ENCODE results near the gene RFX6. TPM values are rescaled to one million over a fixed set of nuclear protein-coding genes. Genes with fewer than 3 reads are reported as not detected.

RFX6 gene
- polyA plus RNA-seq, 1 experiment = not detected

GRCh38 chr6:116955773-116956172 lies 78.7 kb downstream of the RFX6 start:
- POLR2A ChIA-PET = interaction anchor here (0.6 kb wide), 1 partner anchor 29 kb away, joined by 6 read pairs; no protein-coding TSS in a partner anchor
- CTCF ChIA-PET = no interaction called here

GRCh38 chr6:116963972-116964371 lies 86.9 kb downstream of the RFX6 start:
- DNase-seq (ENCODE audit: low read depth, low spot score) = no peak
- H3K27me3 ChIP-seq (ENCODE audit: control insufficient read depth, insufficient read depth, low read length) = no peaks in the 10 kb centered on the region
- ChIA-PET CTCF (no interaction called here), POLR2A (no interaction called here)
- H3K4me3 ChIP-seq (ENCODE audit: low read depth, low read length) = no peak overlapping the region
- no peak overlapping the region for H3K27ac ChIP-seq (ENCODE audit: low read depth, low read length)
- H3K9me3 ChIP-seq (ENCODE audit: control insufficient read depth, insufficient read depth, low read length) = no peaks in the 10 kb centered on the region
- TF ChIP-seq CTCF (IDR thresholded peaks at IDR 0.05; ENCODE audit: low read depth, low read length) = no peak

More at GRCh38 chr6:116955773-116956172, 78.7 kb downstream of the RFX6 start:
- DNase-seq (ENCODE audit: low read depth, low spot score) = no peak
- no peak overlapping the region for H3K4me3 ChIP-seq (ENCODE audit: low read depth, low read length)
- no peak overlapping the region for H3K27ac ChIP-seq (ENCODE audit: low read depth, low read length)
- H3K9me3 ChIP-seq (ENCODE audit: control insufficient read depth, insufficient read depth, low read length) = no peaks in the 10 kb centered on the region
- no peaks in the 10 kb centered on the region for H3K27me3 ChIP-seq (ENCODE audit: control insufficient read depth, insufficient read depth, low read length)
- TF ChIP-seq CTCF (IDR thresholded peaks at IDR 0.05; ENCODE audit: low read depth, low read length) = no peak

- no peak overlapping the region for H3K4me3 ChIP-seq (ENCODE audit: low read depth, low read length)
- H3K27ac ChIP-seq (ENCODE audit: low read depth, low read length) = no peak overlapping the region
- DNase-seq (ENCODE audit: low read depth, low spot score) = no peak
- TF ChIP-seq CTCF (IDR thresholded peaks at IDR 0.05; ENCODE audit: low read depth, low read length) = no peak
- ChIA-PET CTCF (interaction anchor here (1.4 kb wide), 1 partner anchor 10 kb away, joined by 4 read pairs; no protein-coding TSS in a partner anchor), POLR2A (no interaction called here)
- H3K27me3 ChIP-seq (ENCODE audit: control insufficient read depth, insufficient read depth, low read length) = no peaks in the 10 kb centered on the region
- H3K9me3 ChIP-seq (ENCODE audit: control insufficient read depth, insufficient read depth, low read length) = no peaks in the 10 kb centered on the region
Measured at GRCh38 chr6:116966675-116967576, 89.9 kb downstream of the RFX6 start.

GRCh38 chr6:116969211-116969863 lies 92.3 kb downstream of the RFX6 start:
- no peaks in the 10 kb centered on the region for H3K9me3 ChIP-seq (ENCODE audit: control insufficient read depth, insufficient read depth, low read length)
- H3K27me3 ChIP-seq (ENCODE audit: control insufficient read depth, insufficient read depth, low read length) = no peaks in the 10 kb centered on the region
- peak; percentile 3 for DNase-seq (ENCODE audit: low read depth, low spot score)
- no peak overlapping the region for H3K4me3 ChIP-seq (ENCODE audit: low read depth, low read length)
- H3K27ac ChIP-seq (ENCODE audit: low read depth, low read length) = no peak overlapping the region
- ChIA-PET CTCF (interaction anchor here (0.6 to 2.4 kb wide), 12 partner anchors 8 to 191 kb away, joined by 3 to 7 read pairs (median 4); no protein-coding TSS in a partner anchor), POLR2A (no interaction called here)
- peak; percentile 81 for TF ChIP-seq CTCF (IDR thresholded peaks at IDR 0.05; ENCODE audit: low read depth, low read length)

- H3K9me3 ChIP-seq (ENCODE audit: control insufficient read depth, insufficient read depth, low read length) = no peaks in the 10 kb centered on the region
- TF ChIP-seq CTCF (IDR thresholded peaks at IDR 0.05; ENCODE audit: low read depth, low read length) = peak; percentile 67
- no peak overlapping the region for H3K4me3 ChIP-seq (ENCODE audit: low read depth, low read length)
- no peak for DNase-seq (ENCODE audit: low read depth, low spot score)
- ChIA-PET CTCF (interaction anchor here (0.6 to 1.7 kb wide), 12 partner anchors 10 to 928 kb away, joined by 3 to 11 read pairs (median 3); no protein-coding TSS in a partner anchor), POLR2A (no interaction called here)
- H3K27me3 ChIP-seq (ENCODE audit: control insufficient read depth, insufficient read depth, low read length) = no peaks in the 10 kb centered on the region
- H3K27ac ChIP-seq (ENCODE audit: low read depth, low read length) = no peak overlapping the region
Measured at GRCh38 chr6:116971959-116972358, 94.9 kb downstream of the RFX6 start.
